IPS-11a (cell line): ENCODE results near the gene PSPH.
"Not testable (repeated sequence)": the region's sequence is repeated elsewhere in the genome, so short reads cannot be mapped to it uniquely, and the experiment has no call there.

Source experiments
- H3K4me3 ChIP-seq: one replicate; pipeline ENCODE4 v1.5.1; 2013; ENCODE audit warnings: low read depth, low read length, control low read depth

Gene PSPH

GRCh38 chr7:56063500-56063881 lies 12.2 kb upstream of the PSPH start:
- H3K4me3 ChIP-seq: no peak overlapping the region

DNA sequence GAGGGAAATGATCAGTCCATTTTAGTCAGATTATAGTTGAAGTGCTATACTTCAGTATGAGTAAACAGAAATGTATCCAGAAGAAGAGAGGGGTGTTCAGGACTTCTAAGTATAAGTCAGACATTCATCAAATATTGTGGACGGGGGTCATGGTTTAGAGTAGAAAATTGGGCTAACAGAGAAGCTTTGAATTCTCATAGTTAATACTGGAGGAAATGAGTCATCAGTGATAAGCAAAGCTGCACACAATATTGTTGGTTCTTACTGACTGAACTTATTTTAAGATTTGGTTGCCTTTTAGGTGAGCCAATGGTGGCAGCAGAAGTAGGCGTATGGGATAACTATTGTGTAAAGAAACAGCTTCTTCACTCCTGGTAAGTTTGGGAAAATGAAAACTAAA lies 11.1 kb upstream of the PSPH start:
- H3K4me3 ChIP-seq: no peak overlapping the region

GRCh38 chr7:56053993-56054392 lies 2.7 kb upstream of the PSPH start:
- no peak overlapping the region for H3K4me3 ChIP-seq

DNA sequence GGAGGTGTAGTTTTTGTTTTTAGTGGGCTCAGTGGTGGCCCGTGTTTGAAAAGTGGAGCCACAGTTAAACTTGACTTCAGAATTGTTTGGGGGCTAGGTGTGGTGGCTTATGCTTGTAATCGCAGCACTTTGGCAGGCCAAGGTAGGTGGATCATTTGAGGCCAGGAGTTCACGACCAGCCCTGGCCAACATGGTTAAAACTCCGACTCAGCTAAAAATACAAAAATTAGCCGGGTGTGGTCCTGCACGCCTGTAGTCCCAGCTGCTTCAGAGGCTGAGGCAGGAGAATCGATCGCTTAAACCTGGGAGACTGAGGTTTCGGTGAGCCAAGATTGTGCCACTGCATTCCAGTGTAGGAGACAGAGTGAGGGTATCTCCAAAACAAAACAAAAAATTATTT lies 2.1 kb upstream of the PSPH start:
- no peak overlapping the region for H3K4me3 ChIP-seq

DNA sequence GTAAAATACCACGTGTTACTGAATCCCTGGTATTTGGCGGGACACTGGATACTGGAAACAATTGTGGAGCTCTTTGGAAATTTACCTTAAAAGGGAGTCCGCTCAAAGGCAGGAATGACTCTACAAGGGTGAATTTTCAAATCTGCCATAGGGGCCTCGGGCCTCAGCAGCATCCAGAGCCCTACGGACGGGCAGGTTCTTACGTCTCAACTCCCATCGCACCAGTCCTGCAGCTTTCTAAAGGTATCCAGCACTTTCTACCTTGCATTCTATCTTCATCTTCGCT lies 248 bp downstream of the PSPH start:
- H3K4me3 ChIP-seq: peak overlapping the region; percentile 54

- H3K4me3 ChIP-seq: not testable (repeated sequence)
Observed at GRCh38 chr7:56048763-56049162, 2.5 kb downstream of the PSPH start.

DNA sequence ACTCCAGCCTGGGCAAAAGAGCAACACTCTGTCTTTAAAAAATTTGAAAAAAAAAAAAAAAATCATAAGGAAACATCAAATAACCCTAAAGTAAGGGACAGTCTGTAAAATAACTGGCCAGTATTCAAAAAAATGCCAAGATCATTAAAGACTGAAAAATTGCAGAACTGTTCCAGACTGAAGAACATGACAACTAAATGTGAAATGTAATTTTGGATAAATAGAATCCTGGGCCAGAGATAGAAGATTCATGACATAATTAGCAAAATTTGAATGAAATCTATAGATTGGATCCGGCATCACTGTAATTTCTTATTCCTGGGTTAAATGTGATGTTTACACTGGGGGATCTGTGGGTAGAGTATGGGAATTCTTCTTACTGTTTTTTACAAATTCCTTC lies 3.0 kb downstream of the PSPH start:
- H3K4me3 ChIP-seq: no peak overlapping the region

- H3K4me3 ChIP-seq: not testable (repeated sequence)
Observed at GRCh38 chr7:56047446-56048116, 3.7 kb downstream of the PSPH start.

DNA sequence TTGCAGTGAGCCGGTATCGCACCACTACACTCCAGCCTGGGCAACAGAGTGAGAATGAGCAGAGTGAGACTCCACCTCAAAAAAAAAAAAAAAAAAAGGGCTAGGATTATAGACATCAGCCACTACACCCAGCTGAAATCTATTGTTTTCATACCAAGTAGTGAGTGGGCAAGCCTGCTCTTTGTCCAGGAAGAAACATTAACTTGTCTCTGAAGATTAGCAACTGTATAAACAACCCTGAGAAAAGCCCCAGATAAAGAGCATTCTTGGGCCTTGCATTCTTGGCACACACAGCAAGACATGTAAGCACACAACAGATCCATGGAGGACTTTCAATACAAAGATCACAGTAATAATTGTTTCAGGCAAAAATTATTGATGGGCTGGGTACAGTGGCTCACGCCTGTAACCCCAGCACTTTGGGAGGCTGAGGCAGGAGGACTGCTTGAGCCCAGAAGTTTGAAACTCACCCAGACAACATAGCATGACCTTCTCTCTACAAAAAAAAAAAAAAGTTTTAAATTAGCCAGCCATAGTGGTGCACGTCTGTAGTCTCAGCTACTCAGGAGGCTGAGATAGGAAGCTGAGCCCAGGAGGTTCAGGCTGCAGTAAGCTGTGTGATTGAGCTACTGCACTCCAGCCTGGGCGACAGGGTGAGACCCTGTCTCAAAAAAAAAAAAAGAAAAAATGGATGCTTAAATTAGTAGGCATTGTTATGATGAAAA lies 4.4 kb downstream of the PSPH start:
- no peak overlapping the region for H3K4me3 ChIP-seq

GRCh38 chr7:56045758-56046157 lies 5.5 kb downstream of the PSPH start:
- not testable (repeated sequence) for H3K4me3 ChIP-seq

DNA sequence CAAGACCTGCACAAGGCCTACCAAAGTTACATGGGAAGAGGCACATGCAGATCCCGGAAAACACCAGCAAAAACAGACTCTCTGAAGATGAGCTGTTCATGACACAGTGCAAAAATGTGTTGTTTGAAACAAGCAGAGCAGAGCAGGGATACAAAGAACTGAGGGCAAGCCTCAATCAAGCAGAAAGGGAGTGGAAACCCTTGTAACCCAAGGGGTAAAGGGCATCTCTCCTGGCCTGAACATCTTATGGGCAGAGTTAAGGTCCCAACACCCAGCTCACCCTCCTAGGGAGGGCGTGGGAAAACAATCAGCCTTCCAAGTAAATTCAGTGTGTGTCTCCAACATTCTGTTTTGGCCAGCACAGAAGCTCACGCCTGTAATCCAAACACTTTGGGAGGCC lies 10.5 kb downstream of the PSPH start:
- H3K4me3 ChIP-seq: no peak overlapping the region

DNA sequence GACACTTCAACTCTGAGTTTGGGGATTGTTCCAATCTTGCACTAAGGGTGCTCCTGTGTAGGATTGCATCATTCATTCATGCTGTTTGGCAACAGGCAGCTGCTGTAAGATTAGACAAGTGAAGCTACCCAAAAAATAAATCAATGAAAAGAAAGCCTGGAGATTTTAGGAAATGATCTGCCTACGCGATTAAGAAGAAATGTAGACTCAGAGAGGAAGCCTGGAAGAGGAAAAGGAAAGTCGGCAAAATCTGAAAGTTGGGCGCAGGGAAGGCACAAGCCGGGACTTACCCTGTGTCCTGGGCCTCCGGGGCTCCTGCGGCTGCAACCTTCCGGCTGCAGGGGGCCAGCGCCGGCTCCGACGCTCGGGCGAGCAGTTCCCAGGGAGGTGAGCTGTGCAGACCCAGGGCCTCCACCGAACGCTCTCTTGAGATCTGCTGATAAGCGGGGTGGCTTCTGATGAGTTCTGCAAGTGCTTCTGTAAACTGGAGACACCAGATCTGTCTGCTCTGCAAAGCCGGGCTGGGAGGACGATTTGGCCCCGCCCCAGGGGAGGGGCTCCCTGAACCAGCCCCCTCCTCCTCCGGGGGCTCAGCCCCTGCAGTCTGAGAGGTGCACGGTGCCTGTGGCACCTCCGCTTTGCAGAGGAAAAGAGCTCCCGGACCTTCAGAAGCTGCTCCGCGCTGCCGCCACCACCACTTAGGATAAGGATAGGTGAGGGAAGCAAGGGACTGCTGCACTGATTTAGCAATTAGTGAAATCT lies 17.4 kb downstream of the PSPH start:
- peak overlapping the region; percentile 83 for H3K4me3 ChIP-seq

DNA sequence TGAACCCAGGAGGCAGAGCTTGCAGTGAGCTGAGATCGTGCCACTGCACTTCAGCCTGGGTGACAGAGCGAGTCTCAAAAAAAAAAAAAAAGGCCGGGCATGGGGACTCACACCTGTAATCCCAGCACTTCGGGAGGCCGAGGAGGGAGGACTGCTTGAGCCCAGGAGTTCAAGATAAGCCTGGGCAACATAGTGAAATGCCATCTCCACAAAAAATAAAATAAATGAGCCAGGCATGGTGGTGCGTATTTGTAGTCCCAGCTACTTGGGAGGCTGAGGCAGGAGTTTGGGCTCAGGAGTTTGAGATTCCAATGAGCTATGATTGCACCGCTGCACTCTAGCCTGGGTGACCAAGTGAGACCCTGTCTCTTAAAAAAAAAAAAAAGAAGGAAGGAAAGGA lies 18.7 kb downstream of the PSPH start:
- peak overlapping the region; percentile 1 for H3K4me3 ChIP-seq

- H3K4me3 ChIP-seq: not testable (repeated sequence)
Observed at GRCh38 chr7:56031556-56031955, 19.7 kb downstream of the PSPH start.

DNA sequence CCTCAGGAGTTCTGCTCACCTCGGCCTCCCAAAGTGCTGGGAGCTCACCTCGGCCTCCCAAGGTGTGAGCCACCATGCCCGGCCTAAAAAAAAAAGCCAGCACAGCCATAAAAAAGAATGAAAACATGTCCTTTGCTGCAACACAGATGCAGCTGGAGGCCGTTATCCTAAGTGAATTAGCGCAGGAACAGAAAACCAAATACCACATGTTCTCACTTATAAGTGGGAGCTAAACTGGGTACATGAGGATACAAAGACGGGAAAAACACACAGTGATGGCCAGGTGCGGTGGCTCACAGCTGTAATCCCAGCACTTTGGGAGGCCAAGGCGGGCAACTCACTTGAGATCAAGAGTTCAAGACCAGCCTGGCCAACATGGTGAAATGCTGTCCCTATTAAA lies 20.9 kb downstream of the PSPH start:
- H3K4me3 ChIP-seq: no peak overlapping the region

DNA sequence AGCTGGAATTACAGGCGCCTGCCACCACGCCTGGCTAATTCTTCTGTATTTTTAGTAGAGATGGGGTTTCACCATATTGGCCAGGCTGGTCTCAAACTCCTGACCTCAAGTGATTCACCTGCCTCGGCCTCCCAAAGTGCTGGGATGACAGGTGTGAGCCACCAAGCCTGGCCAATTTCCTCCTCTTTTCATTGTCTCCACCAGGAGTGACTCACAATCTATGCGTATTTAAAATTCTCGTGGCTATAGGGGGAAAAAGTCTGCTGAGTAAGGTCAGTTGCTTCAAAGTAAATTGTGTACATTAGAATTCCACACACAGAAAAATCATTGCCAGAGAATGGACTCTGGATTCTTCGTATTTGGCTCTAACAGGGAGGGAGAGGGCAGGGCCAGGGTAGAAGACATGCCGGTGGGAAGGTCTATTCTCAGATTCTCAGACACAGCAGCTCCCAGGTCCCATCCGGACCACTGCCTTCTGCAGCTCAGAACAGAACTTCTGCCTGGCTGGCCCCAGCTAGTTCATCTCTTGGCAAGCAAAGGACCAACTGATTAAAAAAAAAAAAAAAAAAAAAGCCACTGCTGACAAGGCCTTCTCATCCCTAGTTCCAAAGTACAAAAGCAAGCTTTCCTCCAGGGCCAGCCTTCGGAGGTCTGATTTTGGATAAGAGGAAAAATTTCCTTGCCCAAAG lies 22.2 kb downstream of the PSPH start:
- no peak overlapping the region for H3K4me3 ChIP-seq

DNA sequence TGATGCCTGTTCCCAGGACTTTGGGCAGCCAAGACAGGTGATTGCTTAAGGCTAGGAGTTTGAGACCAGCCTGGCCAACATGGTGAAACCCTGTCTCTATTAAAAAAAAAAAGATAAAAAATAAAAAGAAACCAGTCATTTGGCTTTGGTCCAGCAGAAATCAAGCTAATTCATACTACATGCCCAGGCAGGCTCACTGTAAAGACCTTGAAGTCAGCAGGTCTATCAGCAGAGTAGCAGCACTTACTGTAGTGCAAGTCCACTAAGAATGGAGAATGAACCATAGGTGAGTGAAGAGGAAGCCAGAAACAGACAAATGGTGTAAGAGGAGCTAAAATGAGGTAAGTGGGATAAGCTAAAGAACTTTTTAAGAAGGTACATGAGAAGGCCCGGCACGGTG lies 24.7 kb downstream of the PSPH start:
- no peak overlapping the region for H3K4me3 ChIP-seq

GRCh38 chr7:56023500-56023899 lies 27.7 kb downstream of the PSPH start:
- H3K4me3 ChIP-seq: no peak overlapping the region

GRCh38 chr7:56019501-56019900 lies 31.7 kb downstream of the PSPH start:
- H3K4me3 ChIP-seq: no peak overlapping the region

DNA sequence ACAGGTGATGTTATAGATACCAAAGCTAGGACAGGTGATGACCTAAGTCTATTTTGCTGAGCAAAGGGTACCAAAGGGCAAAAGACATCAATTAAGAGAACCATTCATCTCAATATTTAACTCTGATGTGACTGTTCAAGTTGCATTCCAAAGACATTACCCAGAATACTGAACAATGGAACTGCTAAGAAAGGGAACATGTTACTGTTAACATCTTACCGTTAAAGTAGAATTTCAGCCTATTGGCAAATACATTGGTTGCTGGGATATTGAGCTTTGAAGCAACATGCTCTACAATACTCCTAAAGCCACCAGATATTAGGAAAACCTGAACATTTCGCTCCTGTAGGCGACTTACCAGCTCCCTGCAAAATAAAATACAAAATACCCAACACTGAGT lies 34.2 kb downstream of the PSPH start:
- not testable (repeated sequence) for H3K4me3 ChIP-seq

GRCh38 chr7:56009695-56010094 lies 41.5 kb downstream of the PSPH start:
- H3K4me3 ChIP-seq: no peak overlapping the region

- H3K4me3 ChIP-seq: no peak overlapping the region
Observed at GRCh38 chr7:56007891-56008290, 43.4 kb downstream of the PSPH start.
